Smooth muscle cell (in vitro differentiated cells): Measurements from ENCODE around the gene CPHXL2. TPM values are rescaled to one million over a fixed set of nuclear protein-coding genes. Genes with fewer than 3 reads are reported as not detected.

Experiments
- DNase-seq: peaks from one replicate; lab custom pipeline; 2025; ENCODE audit not compliant: unreplicated experiment; lab: John Stamatoyannopoulos, UW
- H2AFZ ChIP-seq: fragments of 200-600 bp; sonication (generic); 2 replicates; pipeline ENCODE4 v1.6.0; 2016; ENCODE audit warnings: antibody characterized with exemption, low read depth, mild to moderate bottlenecking
- H3F3A ChIP-seq: fragments of 200-600 bp; sonication (generic); 2 replicates; pipeline ENCODE4 v1.6.0; 2017; ENCODE audit warnings: antibody characterized with exemption, low read depth
- H3K27ac ChIP-seq: fragments of 200-600 bp; sonication (generic); 2 replicates; pipeline ENCODE4 v1.5.1; 2016; ENCODE audit warnings: low read depth, mild to moderate bottlenecking
- H3K27me3 ChIP-seq: fragments of 200-600 bp; sonication (generic); 2 replicates; pipeline ENCODE4 v1.6.1; 2016; ENCODE audit warnings: low read depth, mild to moderate bottlenecking
- H3K36me3 ChIP-seq: fragments of 200-600 bp; sonication (generic); 2 replicates; pipeline ENCODE4 v1.5.1; 2016; ENCODE audit warnings: low read depth
- H3K4me1 ChIP-seq: fragments of 200-600 bp; sonication (generic); 2 replicates; pipeline ENCODE4 v1.5.1; 2016; ENCODE audit warnings: low read depth
- H3K4me2 ChIP-seq: fragments of 200-600 bp; sonication (generic); 2 replicates; pipeline ENCODE4 v1.6.0; 2016; ENCODE audit warnings: mild to moderate bottlenecking
- H3K4me3 ChIP-seq: fragments of 200-600 bp; sonication (generic); 2 replicates; pipeline ENCODE4 v1.5.1; 2016; ENCODE audit warnings: mild to moderate bottlenecking
- H3K79me2 ChIP-seq: fragments of 200-600 bp; sonication (generic); 2 replicates; pipeline ENCODE4 v1.6.0; 2016; ENCODE audit warnings: low read depth, mild to moderate bottlenecking
- H3K9ac ChIP-seq: fragments of 200-600 bp; sonication (generic); 2 replicates; pipeline ENCODE4 v1.6.0; 2016; ENCODE audit warnings: low read depth
- H3K9me3 ChIP-seq: fragments of 200-600 bp; sonication (generic); replicated peaks from 2 replicates; pipeline ENCODE4 v1.5.1; 2016; ENCODE audit warnings: low read depth
- H4K20me1 ChIP-seq: fragments of 200-600 bp; sonication (generic); 2 replicates; pipeline ENCODE4 v1.6.0; 2016; ENCODE audit warnings: low read depth
- WGBS: methylation state at CpG from one replicate; pipeline ENCODE4 v1.1.7; 2016; ENCODE audit warnings: low lambda C conversion rate; 5-methylcytosine and 5-hydroxymethylcytosine counted together
- polyA plus RNA-seq: library from polyadenylated mRNA; unstranded; fragments of >200 nt; fragmentation: Nextera tagmentation; extraction: Ambion mirVana; gene quantifications from 2 replicates; pipeline ENCODE4 v1.2.1, GENCODE V29; 2016
- total RNA-seq: library from RNA; depleted of rRNA; stranded (reverse); fragments of >200 nt; gene quantifications from 2 replicates; pipeline ENCODE4 v1.2.3, GENCODE V29; 2014
- TF ChIP-seq, protein P1 (sequence below): fragments of 200-600 bp; sonication (generic); IDR thresholded peaks from 2 replicates; pipeline ENCODE4 v1.5.1; 2017; ENCODE audit warnings: borderline replicate concordance, mild to moderate bottlenecking, antibody characterized with exemption; ENCODE audit not compliant: insufficient read depth, poor library complexity, severe bottlenecking

Gene CPHXL2
- total RNA-seq (not detected in 2 replicates), polyA plus RNA-seq (not detected in 2 replicates)

DNA sequence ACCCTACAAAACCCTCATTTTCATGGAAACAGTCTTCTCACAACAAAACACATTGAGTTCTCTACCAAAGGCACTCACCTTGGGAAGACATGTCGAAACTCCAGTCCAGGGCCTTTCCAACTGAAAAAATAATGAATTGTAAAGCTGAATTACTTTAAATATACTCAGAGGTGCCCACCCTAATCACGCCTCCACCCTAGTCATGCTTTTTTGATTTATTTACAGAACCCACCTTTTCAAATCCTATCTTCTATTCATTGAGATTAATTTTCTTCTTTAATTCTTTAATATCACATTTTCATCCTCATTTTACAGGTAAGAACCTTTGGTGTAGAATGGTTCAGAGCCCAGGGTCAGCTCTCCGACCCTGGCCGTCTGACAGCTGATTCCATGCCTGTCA, at the start of gene CPHXL2:
CPHXL2 (minus strand) TSS at position 101 of the 400 bp plus-strand sequence; CDS start at position 91, 10 bp downstream.
- Histone ChIP-seq H3K4me2 (no peak within 1 kb of the TSS), H3K9me3 (no peaks in the 10 kb centered on the region), H3K4me1 (no peaks in the 10 kb centered on the region), H3F3A (no peaks in the 10 kb centered on the region), H4K20me1 (no peaks in the 10 kb centered on the region), H3K79me2 (no peaks in the 10 kb centered on the region), H2AFZ (no peak within 1 kb of the TSS), H3K27me3 (no peaks in the 10 kb centered on the region), H3K9ac (no peak within 1 kb of the TSS), H3K4me3 (no peak within 1 kb of the TSS), H3K27ac (no peak within 1 kb of the TSS), H3K36me3 (no peaks in the 10 kb centered on the region)
- WGBS: 95% methylated on average over 4 of the region's 4 CpGs
- TF ChIP-seq, protein P1, sequence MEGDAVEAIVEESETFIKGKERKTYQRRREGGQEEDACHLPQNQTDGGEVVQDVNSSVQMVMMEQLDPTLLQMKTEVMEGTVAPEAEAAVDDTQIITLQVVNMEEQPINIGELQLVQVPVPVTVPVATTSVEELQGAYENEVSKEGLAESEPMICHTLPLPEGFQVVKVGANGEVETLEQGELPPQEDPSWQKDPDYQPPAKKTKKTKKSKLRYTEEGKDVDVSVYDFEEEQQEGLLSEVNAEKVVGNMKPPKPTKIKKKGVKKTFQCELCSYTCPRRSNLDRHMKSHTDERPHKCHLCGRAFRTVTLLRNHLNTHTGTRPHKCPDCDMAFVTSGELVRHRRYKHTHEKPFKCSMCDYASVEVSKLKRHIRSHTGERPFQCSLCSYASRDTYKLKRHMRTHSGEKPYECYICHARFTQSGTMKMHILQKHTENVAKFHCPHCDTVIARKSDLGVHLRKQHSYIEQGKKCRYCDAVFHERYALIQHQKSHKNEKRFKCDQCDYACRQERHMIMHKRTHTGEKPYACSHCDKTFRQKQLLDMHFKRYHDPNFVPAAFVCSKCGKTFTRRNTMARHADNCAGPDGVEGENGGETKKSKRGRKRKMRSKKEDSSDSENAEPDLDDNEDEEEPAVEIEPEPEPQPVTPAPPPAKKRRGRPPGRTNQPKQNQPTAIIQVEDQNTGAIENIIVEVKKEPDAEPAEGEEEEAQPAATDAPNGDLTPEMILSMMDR: no peak
- DNase-seq: no peak

DNA sequence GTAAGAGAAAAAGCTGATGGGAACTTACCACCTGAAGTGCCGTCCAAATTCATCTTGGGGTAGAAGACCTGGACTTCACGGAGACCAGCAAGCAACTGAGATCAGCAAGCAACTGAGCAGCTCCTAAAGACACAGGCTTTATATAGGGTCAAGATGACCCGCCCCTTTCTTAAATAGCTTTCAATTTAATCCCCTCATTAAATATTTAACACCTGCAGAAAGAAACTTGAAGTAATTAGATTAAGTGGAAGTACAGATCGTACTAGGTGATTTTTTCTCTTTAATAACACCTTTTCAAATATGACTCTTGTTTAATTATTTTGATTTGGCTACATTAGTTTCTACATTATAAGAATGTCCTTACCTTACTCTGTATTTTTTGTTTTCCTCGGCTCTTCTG, 49.6 kb upstream of the CPHXL2 start, which contains the start of gene CPHXL:
CPHXL (minus strand) TSS at position 101 of the 400 bp plus-strand sequence; CDS start at position 53, 48 bp downstream.
- H2AFZ ChIP-seq: no peak within 1 kb of the TSS

DNA sequence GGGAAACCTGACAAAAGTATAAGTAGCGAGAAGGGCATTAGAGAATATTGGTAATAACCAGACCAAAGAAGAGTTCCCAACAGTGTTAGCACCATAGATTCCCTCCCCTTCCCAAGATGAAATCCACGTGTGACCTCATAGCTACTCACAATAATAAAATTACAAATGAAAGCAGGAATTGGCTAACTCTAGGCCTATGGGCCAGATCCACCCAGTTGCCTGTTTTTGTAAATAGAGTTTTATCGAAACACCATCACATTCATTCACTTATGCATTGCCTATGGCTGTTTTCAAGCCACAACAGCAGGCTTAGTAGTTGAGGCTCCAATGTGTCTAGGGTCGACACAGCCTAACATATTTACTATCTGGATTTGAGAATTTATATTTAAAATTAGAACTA, 41.6 kb upstream of the CPHXL2 start:
- no peaks in the 10 kb centered on the region for H3K79me2 ChIP-seq
- no peaks in the 10 kb centered on the region for H3K4me1 ChIP-seq
- H3K9ac ChIP-seq: no peak overlapping the region
- WGBS: 88% methylated on average over 4 of the region's 4 CpGs
- H2AFZ ChIP-seq: no peak overlapping the region
- no peak overlapping the region for H3K4me3 ChIP-seq
- H4K20me1 ChIP-seq: no peaks in the 10 kb centered on the region
- H3F3A ChIP-seq: no peaks in the 10 kb centered on the region
- DNase-seq: no peak
- H3K9me3 ChIP-seq: no peaks in the 10 kb centered on the region
- H3K4me2 ChIP-seq: no peak overlapping the region
- no peak overlapping the region for H3K27ac ChIP-seq
- no peaks in the 10 kb centered on the region for H3K36me3 ChIP-seq
- H3K27me3 ChIP-seq: no peaks in the 10 kb centered on the region
- TF ChIP-seq, protein P1: no peak

More for the DNA sequence above, 49.6 kb upstream of the CPHXL2 start, which contains the start of gene CPHXL:
- DNase-seq: no peak
- no peak within 1 kb of the TSS for H3K4me2 ChIP-seq
- H3K36me3 ChIP-seq: no peaks in the 10 kb centered on the region
- no peaks in the 10 kb centered on the region for H3K27me3 ChIP-seq
- no peaks in the 10 kb centered on the region for H4K20me1 ChIP-seq
- no peak within 1 kb of the TSS for H3K4me3 ChIP-seq
- 92% methylated on average over 5 of the region's 5 CpGs for WGBS
- no peak within 1 kb of the TSS for H3K9ac ChIP-seq
- no peaks in the 10 kb centered on the region for H3F3A ChIP-seq
- no peaks in the 10 kb centered on the region for H3K4me1 ChIP-seq
- H3K9me3 ChIP-seq: no peaks in the 10 kb centered on the region
- no peak within 1 kb of the TSS for H3K27ac ChIP-seq
- no peaks in the 10 kb centered on the region for H3K79me2 ChIP-seq
- TF ChIP-seq, protein P1: no peak

DNA sequence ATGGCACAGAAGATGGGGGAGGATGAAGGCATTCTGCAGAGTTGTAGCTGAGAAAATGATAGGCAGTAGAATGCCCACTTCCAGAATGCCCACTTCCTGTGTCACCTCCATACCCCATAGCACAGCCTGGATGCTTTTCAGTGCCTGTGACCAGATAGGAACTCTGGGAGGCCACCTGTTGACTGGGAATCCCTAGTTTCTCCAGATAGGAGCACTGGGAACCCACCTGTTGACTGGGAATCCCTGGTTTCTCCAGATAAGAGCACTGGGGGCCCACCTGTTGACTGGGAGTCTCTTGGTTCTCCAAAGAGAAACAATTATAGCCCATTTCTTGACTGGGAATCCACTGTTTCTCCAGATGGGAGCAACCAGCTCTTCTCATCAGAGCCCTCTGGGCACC, 37.9 kb upstream of the CPHXL2 start:
- Histone ChIP-seq H3K79me2 (no peaks in the 10 kb centered on the region), H3K9ac (no peak overlapping the region), H3F3A (no peaks in the 10 kb centered on the region), H3K27me3 (no peaks in the 10 kb centered on the region), H3K4me3 (no peak overlapping the region), H3K36me3 (no peaks in the 10 kb centered on the region), H3K4me1 (no peaks in the 10 kb centered on the region), H3K27ac (no peak overlapping the region), H4K20me1 (no peaks in the 10 kb centered on the region), H3K9me3 (no peaks in the 10 kb centered on the region), H2AFZ (no peak overlapping the region), H3K4me2 (no peak overlapping the region)
- DNase-seq: no peak
- TF ChIP-seq, protein P1: no peak
